Choroid plexus epithelial cell (primary cell): ENCODE data around the gene EIF3D.

Source experiments
- DNase-seq: peaks from one replicate; pipeline ENCODE4 v3.0.0-alpha.2; 2010; ENCODE audit warnings: low read depth
- H3K4me3 ChIP-seq: 2 replicates; pipeline ENCODE4 v1.5.1; 2011; ENCODE audit warnings: low read depth, mild to moderate bottlenecking, control low read depth, low read length, moderate library complexity
- CTCF ChIP-seq: conservative IDR thresholded peaks from 2 replicates; pipeline ENCODE4 v1.5.1; 2011; ENCODE audit warnings: low read depth, mild to moderate bottlenecking, control low read depth, inconsistent platforms, low read length, moderate library complexity

The EIF3D gene

GRCh38 chr22:36467946-36468345 is 61.0 kb downstream of the EIF3D start:
- peak overlapping the region; percentile 6 for H3K4me3 ChIP-seq
- peak; percentile 98 for DNase-seq
- no peak for TF ChIP-seq CTCF

- H3K4me3 ChIP-seq = no peak overlapping the region
- DNase-seq = peak; percentile 82
- TF ChIP-seq CTCF = no peak
These were observed 61.7 kb downstream of the EIF3D start for GRCh38 chr22:36467042-36467810.

- no peak for DNase-seq
- no peak for TF ChIP-seq CTCF
- H3K4me3 ChIP-seq = no peak overlapping the region
These were observed 62.7 kb downstream of the EIF3D start for GRCh38 chr22:36466258-36466657.

GRCh38 chr22:36465232-36466021 is 63.5 kb downstream of the EIF3D start:
- TF ChIP-seq CTCF = no peak
- no peak overlapping the region for H3K4me3 ChIP-seq
- DNase-seq = peak; percentile 94

GRCh38 chr22:36464715-36465231 is 64.2 kb downstream of the EIF3D start:
- DNase-seq = no peak
- TF ChIP-seq CTCF = no peak
- no peak overlapping the region for H3K4me3 ChIP-seq

GRCh38 chr22:36463783-36464184 is 65.2 kb downstream of the EIF3D start:
- TF ChIP-seq CTCF = no peak

More at GRCh38 chr22:36463783-36464184, 65.2 kb downstream of the EIF3D start:
- DNase-seq = no peak
- no peak overlapping the region for H3K4me3 ChIP-seq
